HepG2 (cell line): ENCODE measurements around the gene EI24. TPM values are rescaled to one million over a fixed set of nuclear protein-coding genes. Genes with fewer than 3 reads are reported as not detected.
A peak's percentile ranks its signal among the peaks of the same experiment; 100 is the strongest.

ENCODE experiments used
- ARNTL ChIP-seq: sonication (generic); formaldehyde crosslinking; IDR thresholded peaks from 2 replicates; pipeline ENCODE4 v1.4.0; 2020; ENCODE audit warnings: mild to moderate bottlenecking, missing genetic modification reagents
- ATF2 ChIP-seq: sonication (generic); formaldehyde crosslinking; IDR thresholded peaks from 2 replicates; pipeline ENCODE4 v1.4.0; 2020; ENCODE audit warnings: missing genetic modification reagents
- ATRX ChIP-seq: sonication (generic); formaldehyde crosslinking; IDR thresholded peaks from 2 replicates; pipeline ENCODE4 v1.4.0; 2020; ENCODE audit warnings: missing genetic modification reagents, borderline replicate concordance
- CREB1 ChIP-seq, 2 experiments: fragments of 450-650 bp in 1 of 2; IDR thresholded peaks; 2 replicates each; pipeline ENCODE4 v1.6.1; 2016 to 2017; ENCODE audit warnings: control low read depth in 1 of 2, mild to moderate bottlenecking in 1 of 2, missing compliant biosample characterization in 1 of 2, missing genetic modification characterization in 1 of 2
- FOXM1 ChIP-seq: sonication (generic); formaldehyde crosslinking; IDR thresholded peaks from 2 replicates; pipeline ENCODE4 v1.5.0; 2020; ENCODE audit warnings: missing genetic modification reagents
- GLI4 ChIP-seq: sonication (generic); formaldehyde crosslinking; IDR thresholded peaks from 2 replicates; pipeline ENCODE4 v1.5.1; 2020; ENCODE audit warnings: missing genetic modification reagents, mild to moderate bottlenecking, moderate library complexity, borderline replicate concordance
- HNF4A ChIP-seq: sonication (generic); formaldehyde crosslinking; IDR thresholded peaks from 2 replicates; pipeline ENCODE4 v1.4.0; 2020; ENCODE audit warnings: missing genetic modification reagents
- HOXA3 ChIP-seq: sonication (generic); formaldehyde crosslinking; IDR thresholded peaks from 2 replicates; pipeline ENCODE4 v1.5.0; 2020; ENCODE audit warnings: missing genetic modification reagents
- ISX ChIP-seq: sonication (generic); formaldehyde crosslinking; conservative IDR thresholded peaks from 2 replicates; pipeline ENCODE4 v1.5.0; 2020; ENCODE audit warnings: missing genetic modification reagents
- KDM2A ChIP-seq: sonication (generic); formaldehyde crosslinking; IDR thresholded peaks from 2 replicates; pipeline ENCODE4 v1.4.0; 2020; ENCODE audit warnings: low read depth, missing genetic modification reagents, borderline replicate concordance
- NFE2L2 ChIP-seq: fragments of 150-350 bp; IDR thresholded peaks from 2 replicates; pipeline ENCODE4 v1.6.1; 2014; ENCODE audit warnings: low read length
- PHF5A ChIP-seq: IDR thresholded peaks from one replicate; pipeline ENCODE4 v1.6.1; 2018; ENCODE audit warnings: low read depth, missing genetic modification reagents; ENCODE audit not compliant: unreplicated experiment
- PLRG1 ChIP-seq: fragments of 450-650 bp; conservative IDR thresholded peaks from 2 replicates; pipeline ENCODE4 v1.6.1; 2016
- RFX1 ChIP-seq: fragments of 450-650 bp; IDR thresholded peaks from 2 replicates; pipeline ENCODE4 v1.6.1; 2017
- RFX5 ChIP-seq: IDR thresholded peaks from 2 replicates; pipeline ENCODE4 v1.6.1; 2011; ENCODE audit warnings: low read depth, low read length, improper control_type of control experiment
- SATB2 ChIP-seq: sonication (generic); formaldehyde crosslinking; IDR thresholded peaks from 2 replicates; pipeline ENCODE4 v1.5.0; 2020; ENCODE audit warnings: missing genetic modification reagents
- TCF7 ChIP-seq: sonication (generic); IDR thresholded peaks from 2 replicates; pipeline ENCODE4 v1.6.1; 2016; ENCODE audit warnings: antibody characterized with exemption, low read depth
- ZNF124 ChIP-seq: sonication (generic); formaldehyde crosslinking; IDR thresholded peaks from 2 replicates; pipeline ENCODE4 v1.4.0; 2020; ENCODE audit warnings: missing genetic modification reagents
- ZNF275 ChIP-seq: sonication (generic); formaldehyde crosslinking; IDR thresholded peaks from 2 replicates; pipeline ENCODE4 v1.8.0; 2022; ENCODE audit warnings: missing genetic modification reagents, mild to moderate bottlenecking, inconsistent platforms, borderline replicate concordance
- ZNF660 ChIP-seq: sonication (generic); formaldehyde crosslinking; IDR thresholded peaks from 2 replicates; pipeline ENCODE4 v1.5.1; 2020; ENCODE audit warnings: mild to moderate bottlenecking, low read depth, missing genetic modification reagents, borderline replicate concordance
- ZNF776 ChIP-seq: sonication (generic); formaldehyde crosslinking; IDR thresholded peaks from 2 replicates; pipeline ENCODE4 v1.4.0; 2020; ENCODE audit warnings: mild to moderate bottlenecking, missing genetic modification reagents
- polyA plus RNA-seq, 8 experiments: library from polyadenylated mRNA; depleted of rRNA in 3 of 8; stranded (reverse) in 7 of 8; unstranded in 1 of 8; fragments of >200 nt; fragmentation: Illumina TruSeq in 4 of 8; extraction: Trizol in 4 of 8; gene quantifications; 2 replicates each; pipeline versions ENCODE4 v1.2.1 to v1.2.3, GENCODE V29; 2011 to 2016; ENCODE audit warnings: low read depth in 4 of 8, missing spikeins in 1 of 8, mixed read lengths in 1 of 8; ENCODE audit not compliant: insufficient read depth in 1 of 8
- total RNA-seq, 5 experiments: library from RNA; depleted of rRNA; stranded (reverse); fragments of >200 nt; fragmentation: Illumina TruSeq; extraction: Trizol; gene quantifications; 2 replicates each; pipeline ENCODE4 v1.2.3, GENCODE V29; 2016; ENCODE audit warnings: low read depth in 1 of 5
- TF ChIP-seq, protein P1 (sequence below): sonication (generic); formaldehyde crosslinking; IDR thresholded peaks from 2 replicates; pipeline ENCODE4 v1.5.1; 2020; ENCODE audit warnings: mild to moderate bottlenecking, missing genetic modification reagents, moderate library complexity
- TF ChIP-seq, protein P2 (sequence below), 2 experiments: sonication (generic) in 1 of 2; formaldehyde crosslinking in 1 of 2; IDR thresholded peaks; 2 replicates each; pipeline versions ENCODE4 v1.4.0 to v1.6.1; 2016 to 2020; ENCODE audit warnings: borderline replicate concordance in 1 of 2, low read depth in 1 of 2, mild to moderate bottlenecking in 1 of 2, missing genetic modification reagents in 1 of 2

Gene EI24
- total and polyA plus RNA-seq, 2 of the 13 experiments (the other 11 are each of a cell fraction or from before 2014, with no cell fraction given), result 84.7 to 126 TPM

DNA sequence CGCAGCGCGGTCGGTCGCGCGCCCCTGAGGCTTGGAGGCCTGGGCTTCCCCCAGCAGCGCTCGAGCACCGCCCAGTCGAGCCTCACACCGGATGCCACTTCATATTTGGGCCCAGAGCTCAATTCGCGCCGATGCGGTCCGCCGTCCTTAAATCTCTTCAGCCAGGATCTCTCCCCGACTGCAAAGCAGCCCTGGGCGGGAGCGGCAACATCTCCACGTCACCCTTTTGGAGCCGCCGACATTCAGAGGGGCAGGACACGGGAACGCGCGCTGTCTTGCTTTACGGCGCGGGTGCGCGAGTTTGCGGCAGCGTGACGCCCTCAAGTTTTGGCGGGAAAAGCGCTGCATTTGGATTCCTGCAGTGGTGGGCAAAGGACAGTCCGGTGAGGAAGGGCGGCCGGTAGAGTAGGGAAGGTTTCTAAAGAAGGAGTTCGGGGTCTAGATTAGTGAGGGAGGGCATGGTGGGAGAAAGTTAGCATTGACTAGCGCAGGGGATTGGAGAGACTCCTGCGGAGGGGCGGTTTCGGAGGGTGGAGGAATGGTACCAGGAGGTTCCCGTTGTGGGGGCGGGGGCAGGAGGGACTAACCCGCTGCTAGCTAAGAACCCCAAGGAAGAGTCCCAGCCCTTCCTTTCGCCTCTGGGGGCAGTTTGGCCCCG is 56.5 kb downstream of the EI24 start (continued):
- TF ChIP-seq FOXM1, result 0 out of 2 replicates have a peak, but pooled peaks have one; percentile 73
- peak; percentile 94 for TF ChIP-seq ZNF776 (CRISPR knock-in tag)
- TF ChIP-seq RFX1, result no peak
- peak; percentile 93; the same call in 1 of the 2 replicates for TF ChIP-seq GLI4 (CRISPR knock-in tag)
- no peak for TF ChIP-seq ATRX (CRISPR knock-in tag)
- TF ChIP-seq, protein P1, sequence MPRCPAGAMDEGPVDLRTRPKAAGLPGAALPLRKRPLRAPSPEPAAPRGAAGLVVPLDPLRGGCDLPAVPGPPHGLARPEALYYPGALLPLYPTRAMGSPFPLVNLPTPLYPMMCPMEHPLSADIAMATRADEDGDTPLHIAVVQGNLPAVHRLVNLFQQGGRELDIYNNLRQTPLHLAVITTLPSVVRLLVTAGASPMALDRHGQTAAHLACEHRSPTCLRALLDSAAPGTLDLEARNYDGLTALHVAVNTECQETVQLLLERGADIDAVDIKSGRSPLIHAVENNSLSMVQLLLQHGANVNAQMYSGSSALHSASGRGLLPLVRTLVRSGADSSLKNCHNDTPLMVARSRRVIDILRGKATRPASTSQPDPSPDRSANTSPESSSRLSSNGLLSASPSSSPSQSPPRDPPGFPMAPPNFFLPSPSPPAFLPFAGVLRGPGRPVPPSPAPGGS (CRISPR knock-in tag), result peak; percentile 95
- peak; percentile 70; the same call in 1 of the 2 replicates for TF ChIP-seq ZNF124 (CRISPR knock-in tag)
- TF ChIP-seq ARNTL (CRISPR knock-in tag), result peak; percentile 48; the same call in 1 of the 2 replicates
- no peak for TF ChIP-seq ZNF660 (CRISPR knock-in tag)
- TF ChIP-seq, protein P2, sequence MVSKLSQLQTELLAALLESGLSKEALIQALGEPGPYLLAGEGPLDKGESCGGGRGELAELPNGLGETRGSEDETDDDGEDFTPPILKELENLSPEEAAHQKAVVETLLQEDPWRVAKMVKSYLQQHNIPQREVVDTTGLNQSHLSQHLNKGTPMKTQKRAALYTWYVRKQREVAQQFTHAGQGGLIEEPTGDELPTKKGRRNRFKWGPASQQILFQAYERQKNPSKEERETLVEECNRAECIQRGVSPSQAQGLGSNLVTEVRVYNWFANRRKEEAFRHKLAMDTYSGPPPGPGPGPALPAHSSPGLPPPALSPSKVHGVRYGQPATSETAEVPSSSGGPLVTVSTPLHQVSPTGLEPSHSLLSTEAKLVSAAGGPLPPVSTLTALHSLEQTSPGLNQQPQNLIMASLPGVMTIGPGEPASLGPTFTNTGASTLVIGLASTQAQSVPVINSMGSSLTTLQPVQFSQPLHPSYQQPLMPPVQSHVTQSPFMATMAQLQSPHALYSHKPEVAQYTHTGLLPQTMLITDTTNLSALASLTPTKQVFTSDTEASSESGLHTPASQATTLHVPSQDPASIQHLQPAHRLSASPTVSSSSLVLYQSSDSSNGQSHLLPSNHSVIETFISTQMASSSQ (IDR thresholded peaks at IDR 0.05; ENCODE audit: low read depth), result no peak
- TF ChIP-seq, protein P2 (CRISPR knock-in tag; IDR thresholded peaks at IDR 0.05; ENCODE audit: borderline replicate concordance), result peak; percentile 78; the same call in 1 of the 2 replicates
- TF ChIP-seq RFX5, result no peak
- TF ChIP-seq HNF4A (CRISPR knock-in tag), result peak; percentile 29
- TF ChIP-seq KDM2A (CRISPR knock-in tag), result peak; percentile 99
- 0 out of 2 replicates have a peak, but pooled peaks have one; percentile 16 for TF ChIP-seq ATF2 (CRISPR knock-in tag)
- peak; percentile 81 for TF ChIP-seq CREB1 (IDR thresholded peaks at IDR 0.05)
- TF ChIP-seq CREB1 (CRISPR knock-in tag; IDR thresholded peaks at IDR 0.05), result peak; percentile 82
- no peak for TF ChIP-seq NFE2L2
- TF ChIP-seq ISX (CRISPR knock-in tag), result peak; percentile 93
- no peak for TF ChIP-seq PLRG1
- TF ChIP-seq HOXA3, result peak; percentile 88
- TF ChIP-seq PHF5A (CRISPR knock-in tag), result no peak
- no peak for TF ChIP-seq TCF7
- peak; percentile 90; the same call in 1 of the 2 replicates for TF ChIP-seq SATB2
- TF ChIP-seq ZNF275 (CRISPR knock-in tag), result peak; percentile 97
